Measurements from ENCODE around the gene KRT20.
"Not testable (repeated sequence)": the region's sequence is repeated elsewhere in the genome, so short reads cannot be mapped to it uniquely, and the experiment has no call there.

KRT20 gene

DNA sequence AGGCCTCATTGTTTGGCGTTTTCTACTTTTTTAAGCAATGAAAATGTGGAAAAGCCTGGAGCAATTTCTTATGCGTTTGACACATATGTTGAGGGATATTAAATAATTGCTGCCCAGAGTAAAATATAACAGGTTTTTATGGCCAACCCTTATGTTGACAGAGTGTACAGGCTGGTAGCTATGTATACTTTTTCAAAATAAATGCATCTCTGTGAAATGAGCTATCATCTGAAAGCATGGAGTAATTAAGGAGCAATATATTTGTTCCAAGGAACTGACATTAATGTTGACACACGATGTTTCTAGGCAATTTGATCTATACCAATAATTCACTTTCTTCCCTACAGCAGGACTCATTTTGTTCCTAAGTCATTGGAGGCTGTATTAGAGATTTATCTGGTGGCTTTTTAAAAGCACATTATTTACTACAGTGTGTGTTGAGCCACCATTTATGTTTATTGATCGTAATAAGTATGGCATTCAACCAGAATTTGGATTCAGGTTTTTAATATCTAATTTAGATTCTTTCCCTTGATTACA, 11.9 kb upstream of the KRT20 start:
- no peak for DNase-seq

GRCh38 chr17:40895106-40895730, 10.2 kb upstream of the KRT20 start:
- DNase-seq = no peak

GRCh38 chr17:40888196-40888720, 3.2 kb upstream of the KRT20 start:
- DNase-seq = no peak

DNA sequence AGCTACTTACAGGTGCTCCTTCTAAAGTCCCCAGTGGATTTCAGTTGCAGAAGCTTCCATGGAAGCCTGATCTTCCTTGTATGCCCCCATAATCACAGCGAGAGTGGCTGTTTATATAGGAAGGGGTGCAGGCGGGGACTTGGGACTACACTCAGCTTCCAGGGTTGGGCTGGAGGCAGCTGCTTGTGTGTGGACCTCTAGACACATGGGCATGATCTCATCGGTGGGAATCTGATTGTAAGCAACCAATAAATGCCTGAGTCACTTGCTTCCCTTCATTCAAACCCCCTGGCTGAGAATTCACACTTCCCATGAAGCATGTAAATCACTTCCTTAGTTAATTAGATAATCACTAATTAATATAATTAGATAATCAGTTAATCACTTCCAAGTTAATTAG, 1.0 kb upstream of the KRT20 start:
- no peak for DNase-seq

DNA sequence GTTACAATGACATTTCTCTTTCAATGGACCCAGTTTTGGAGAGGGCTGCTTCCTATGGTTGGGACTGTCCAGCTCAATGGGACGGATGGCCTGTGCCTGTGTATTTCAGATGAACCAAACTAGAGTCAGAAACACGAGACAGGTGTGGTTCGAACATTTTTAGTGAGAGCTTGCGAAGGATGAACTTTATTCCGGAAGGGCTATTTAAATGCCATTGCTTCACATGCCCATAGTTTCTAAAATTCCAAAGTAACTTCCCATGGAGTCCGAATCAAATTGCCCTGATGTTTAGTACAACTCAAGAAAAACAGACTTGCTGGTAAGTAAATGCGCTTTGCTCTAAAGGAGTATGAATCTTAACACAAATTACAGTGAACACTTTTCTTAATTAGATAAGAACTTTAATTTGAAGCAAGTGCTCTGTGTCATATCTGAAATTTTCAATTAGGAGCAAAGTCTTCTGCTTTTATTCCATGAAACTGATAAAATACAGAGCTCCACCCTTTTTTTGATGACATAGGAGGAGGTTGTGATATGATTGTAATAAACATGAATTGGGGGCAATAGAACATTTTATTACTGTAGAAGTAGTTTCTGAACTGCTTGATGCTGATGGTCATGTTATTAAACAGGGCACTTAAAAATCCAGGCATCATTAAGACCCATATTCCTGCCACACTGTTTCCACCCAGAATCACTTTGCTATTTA, 1.3 kb downstream of the KRT20 start:
- no peak for DNase-seq

GRCh38 chr17:40883031-40883430, 2.0 kb downstream of the KRT20 start:
- no peak for DNase-seq

GRCh38 chr17:40879026-40879425, 6.0 kb downstream of the KRT20 start:
- DNase-seq = no peak

DNA sequence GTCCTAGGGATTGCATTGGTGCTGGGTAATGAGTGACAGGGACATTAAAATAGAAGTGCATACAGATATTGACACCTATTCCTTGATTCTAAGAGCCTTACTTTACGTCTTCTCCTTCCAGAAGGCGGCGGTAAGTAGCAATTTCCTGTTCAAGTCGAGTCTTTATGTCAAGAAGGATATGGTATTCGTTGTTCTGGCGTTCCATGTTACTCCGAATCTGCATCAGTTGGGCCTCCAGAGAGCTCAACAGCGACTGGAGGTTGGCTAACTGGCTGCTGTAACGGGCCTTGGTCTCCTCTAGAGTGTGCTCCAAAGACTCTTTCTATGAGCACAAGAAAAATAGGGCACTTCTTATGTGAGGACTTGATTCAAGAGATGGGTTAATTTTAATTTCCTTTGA, 7.0 kb downstream of the KRT20 start:
- DNase-seq = no peak

GRCh38 chr17:40873801-40874200, 11.2 kb downstream of the KRT20 start:
- DNase-seq = no peak

- DNase-seq = no peak
These were observed 11.8 kb downstream of the KRT20 start for GRCh38 chr17:40873255-40873654.

- no peak for DNase-seq
These were observed 12.6 kb downstream of the KRT20 start for GRCh38 chr17:40872416-40872815.

DNA sequence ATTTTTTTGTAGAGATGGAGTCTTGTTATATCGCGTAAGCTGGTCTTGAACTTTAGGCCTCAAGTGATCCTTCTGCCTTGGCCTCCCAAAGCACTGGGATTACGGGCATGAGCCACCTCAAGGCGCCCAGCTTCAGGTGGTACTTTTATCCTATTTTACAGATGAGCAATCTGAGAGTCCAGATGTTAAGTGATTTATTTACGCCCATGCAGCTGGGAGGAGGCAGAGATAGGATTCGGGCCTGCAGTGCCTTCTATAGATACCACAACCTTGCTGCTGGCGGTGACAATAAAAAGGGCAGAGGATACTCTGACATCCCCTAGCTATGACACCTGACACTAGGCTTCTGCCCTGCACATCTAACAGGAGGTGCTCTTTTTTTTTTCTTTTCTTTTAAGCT, 13.7 kb downstream of the KRT20 start:
- no peak for DNase-seq

- no peak for DNase-seq
These were observed 14.9 kb downstream of the KRT20 start for GRCh38 chr17:40870136-40870535.

DNA sequence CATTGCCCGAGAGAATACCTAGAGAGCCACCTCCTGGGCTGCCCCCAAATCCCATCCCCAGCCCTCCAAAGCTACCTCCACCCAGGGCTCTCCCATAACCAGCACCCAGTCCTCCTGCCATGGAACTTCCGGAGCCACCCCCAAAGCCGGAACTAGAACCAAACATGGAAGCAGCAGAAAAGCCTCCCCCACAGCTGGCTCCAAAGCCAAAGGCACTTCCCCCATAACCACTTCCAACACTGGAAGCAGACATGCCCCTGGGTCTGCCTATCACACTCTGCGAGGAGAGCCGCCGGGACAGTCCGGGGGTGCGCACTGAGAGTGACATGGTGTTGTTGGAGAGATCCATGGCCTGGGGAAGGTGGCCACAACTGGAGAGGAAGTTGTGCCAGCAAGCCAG, 18.2 kb downstream of the KRT20 start, which contains the start of gene KRT12:
KRT12 (minus strand) TSS at position 386 of the 400 bp plus-strand sequence; CDS start at position 349, 37 bp downstream.
- DNase-seq = no peak

DNA sequence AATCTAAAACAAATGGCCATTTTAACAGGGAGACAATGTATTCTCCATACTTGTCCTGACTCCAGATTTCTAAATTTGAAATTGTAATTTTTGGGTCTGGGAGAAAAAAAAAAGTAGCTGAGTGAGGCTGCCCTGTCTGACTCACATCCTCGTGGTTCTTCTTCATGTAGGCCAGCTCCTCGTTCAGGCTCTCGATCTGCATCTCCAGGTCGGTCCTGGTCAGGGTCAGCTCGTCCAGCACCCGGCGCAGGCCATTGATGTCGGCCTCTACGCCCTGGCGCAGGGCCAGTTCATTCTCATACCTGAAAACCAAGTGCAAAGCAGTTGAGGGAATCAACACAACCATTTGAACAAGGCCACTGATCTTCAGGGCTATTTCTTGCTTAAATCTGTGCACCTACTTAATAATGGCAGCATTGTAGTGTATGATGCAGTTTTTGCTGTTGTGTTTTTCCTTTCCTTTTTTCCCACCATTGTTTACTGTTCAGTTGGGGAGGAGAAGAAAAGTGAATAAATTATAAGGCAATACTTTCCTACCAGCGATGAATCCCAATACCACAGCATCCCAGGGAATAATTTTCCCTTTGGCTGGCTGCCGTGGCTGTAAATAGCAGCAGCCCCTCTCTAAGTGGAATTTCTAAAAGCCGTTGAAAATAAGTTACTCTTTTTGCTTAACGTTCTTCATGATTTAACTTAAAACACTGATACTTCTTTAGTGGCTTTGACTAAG, 20.2 kb downstream of the KRT20 start:
- no peak for DNase-seq

GRCh38 chr17:40862985-40863733, 21.9 kb downstream of the KRT20 start:
- peak in 1 of 2 donors; percentile 0 for DNase-seq

DNA sequence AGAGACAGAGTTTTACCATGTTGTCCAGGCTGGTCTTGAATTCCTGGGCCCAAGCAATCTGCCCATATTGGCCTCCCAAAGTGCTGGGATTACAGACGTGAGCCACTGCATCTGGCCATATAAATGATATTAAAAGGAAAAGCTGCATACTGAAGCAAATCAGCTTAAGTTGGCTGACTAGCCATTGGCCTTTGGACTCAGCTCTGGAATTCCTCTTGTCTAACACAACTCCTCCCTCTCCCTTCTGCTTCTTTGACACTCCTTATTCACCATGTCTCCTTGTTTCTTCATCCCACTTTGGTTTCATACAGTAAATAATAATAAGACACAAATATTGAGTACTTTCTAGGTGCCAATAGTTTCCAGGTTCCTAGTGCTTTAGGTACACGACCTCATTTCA, 25.5 kb downstream of the KRT20 start:
- no peak for DNase-seq

GRCh38 chr17:40858667-40859066, 26.4 kb downstream of the KRT20 start:
- DNase-seq = not testable (repeated sequence)

DNA sequence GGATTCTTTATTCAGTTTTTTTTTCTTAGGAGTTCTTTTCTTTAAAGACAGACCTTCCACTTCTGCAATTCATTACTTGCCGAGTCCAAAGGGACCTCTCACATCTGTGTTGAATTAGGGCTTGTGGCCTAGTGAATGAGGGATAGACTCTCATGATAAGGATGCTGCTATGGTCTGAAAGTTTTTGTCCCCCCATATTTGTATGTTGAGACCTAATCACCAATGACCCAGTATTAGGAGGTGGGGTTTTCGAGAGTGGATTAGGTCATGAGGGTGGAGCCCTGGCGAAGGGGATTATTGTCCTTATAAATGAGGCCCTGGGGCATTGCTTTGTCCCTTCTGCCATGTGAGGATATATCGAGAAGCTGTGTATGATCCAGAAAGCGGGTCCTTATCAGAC, 27.5 kb downstream of the KRT20 start:
- DNase-seq = no peak

DNA sequence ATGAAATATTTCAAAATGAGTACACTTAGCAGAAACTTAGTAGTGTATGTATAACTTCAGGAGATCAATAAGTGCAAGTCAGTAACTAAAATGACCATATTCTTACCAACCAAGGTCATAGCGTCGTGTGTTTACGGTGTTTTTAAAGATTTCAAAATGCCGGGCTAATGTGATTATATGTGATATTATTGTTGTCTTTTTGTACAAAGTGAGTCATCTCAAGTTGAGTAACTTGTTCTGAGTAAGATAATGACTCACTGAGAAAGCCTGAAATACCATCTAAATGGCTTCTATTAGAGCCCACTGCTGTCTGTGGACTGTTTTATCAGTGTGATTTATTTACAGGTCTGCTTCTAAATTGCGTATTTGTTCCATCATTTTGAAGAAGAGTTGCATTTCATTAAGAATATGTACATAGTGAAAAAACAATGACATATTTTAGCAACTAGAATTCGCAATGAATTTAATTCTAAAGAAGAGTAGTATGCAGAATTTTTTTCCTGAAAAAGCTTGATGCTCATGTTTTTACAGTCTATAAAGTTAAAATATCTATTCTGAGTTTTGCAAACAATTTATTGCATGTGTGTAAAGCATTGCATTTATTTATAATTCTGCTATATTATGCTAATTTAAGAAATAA, 30.7 kb downstream of the KRT20 start:
- DNase-seq = no peak

- DNase-seq = no peak
These were observed 32.7 kb downstream of the KRT20 start for GRCh38 chr17:40852364-40852763.

DNA sequence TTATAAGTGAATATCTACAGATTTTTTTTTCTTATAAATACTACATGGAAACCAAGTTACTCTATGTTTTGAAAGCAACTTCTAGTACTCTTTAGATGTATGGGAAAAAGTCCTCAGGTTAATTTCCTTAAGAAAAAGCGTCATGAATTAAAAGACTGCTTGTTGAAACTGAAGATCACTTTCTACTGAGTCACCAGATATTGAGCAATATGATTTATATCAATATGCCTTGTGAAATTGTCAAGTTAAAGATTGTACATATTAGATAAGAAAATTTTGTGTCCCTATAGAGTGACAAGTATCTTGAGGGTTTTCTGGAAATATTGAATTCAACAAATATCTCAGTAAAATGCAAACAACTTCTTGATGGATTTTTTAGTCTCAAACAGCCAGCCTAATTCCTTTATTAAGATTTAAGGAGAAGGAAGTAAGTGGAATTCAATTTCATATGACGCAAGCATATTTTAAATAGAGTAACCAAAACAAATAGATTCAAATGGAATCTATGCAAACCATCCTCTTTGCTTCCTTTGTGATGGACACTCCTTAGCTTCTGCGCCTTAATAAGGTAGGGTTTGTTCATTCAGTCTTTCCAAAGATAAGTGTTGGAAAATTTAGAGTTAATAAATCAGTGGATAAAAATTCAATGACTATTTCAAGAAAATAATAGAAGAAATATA, 34.6 kb downstream of the KRT20 start:
- DNase-seq = no peak

All from CD4-positive, alpha-beta T cell treated with Interferon alpha-2 for 1 hour (primary cell).